Ectodermal cell (in vitro differentiated cells): ENCODE measurements around the gene IFNAR1.
"Not testable (repeated sequence)": the region's sequence is repeated elsewhere in the genome, so short reads cannot be mapped to it uniquely, and the experiment has no call there.

Experiments
- H3K27ac ChIP-seq: 2 replicates; pipeline ENCODE4 v1.7.0; 2013; ENCODE audit warnings: mild to moderate bottlenecking, low read depth, low read length; ENCODE audit not compliant: insufficient read depth, poor library complexity, severe bottlenecking
- H3K27me3 ChIP-seq: 2 replicates; pipeline ENCODE4 v1.7.0; 2013; ENCODE audit warnings: mild to moderate bottlenecking, low read length; ENCODE audit not compliant: insufficient read depth, control insufficient read depth, poor library complexity, severe bottlenecking
- H3K36me3 ChIP-seq: one replicate; pipeline ENCODE4 v1.7.0; 2013; ENCODE audit warnings: low read length; ENCODE audit not compliant: control insufficient read depth, insufficient read depth
- H3K4me1 ChIP-seq: one replicate; pipeline ENCODE4 v1.7.0; 2013; ENCODE audit warnings: low read length; ENCODE audit not compliant: control insufficient read depth, insufficient read depth
- H3K4me3 ChIP-seq: 2 replicates; pipeline ENCODE4 v1.7.0; 2013; ENCODE audit warnings: low read depth, low read length, control low read depth; ENCODE audit not compliant: insufficient read depth
- H3K9me3 ChIP-seq: 2 replicates; pipeline ENCODE4 v1.7.0; 2013; ENCODE audit warnings: mild to moderate bottlenecking, low read length, moderate library complexity; ENCODE audit not compliant: control insufficient read depth
- WGBS, 2 experiments: methylation state at CpG; one replicate each; pipeline ENCODE4 v1.1.7; 2013; ENCODE audit warnings: missing lambda C conversion rate in 2 of 2; 5-methylcytosine and 5-hydroxymethylcytosine counted together

The IFNAR1 gene

GRCh38 chr21:33372582-33372981 lies 47.8 kb downstream of the IFNAR1 start:
- Histone ChIP-seq H3K27ac (no peak overlapping the region), H3K4me3 (no peak overlapping the region), H3K4me1 (no peaks in the 10 kb centered on the region), H3K9me3 (no peaks in the 10 kb centered on the region), H3K36me3 (no peaks in the 10 kb centered on the region), H3K27me3 (no peaks in the 10 kb centered on the region)
- 91 to 94% methylated on average over 10 to 12 of the region's 12 CpGs for WGBS, 2 experiments

GRCh38 chr21:33373451-33373850 lies 48.7 kb downstream of the IFNAR1 start:
- H3K9me3 ChIP-seq = no peaks in the 10 kb centered on the region
- no peak overlapping the region for H3K4me3 ChIP-seq
- WGBS, 2 experiments = 86% methylated on average over 2 of the region's 2 CpGs
- no peaks in the 10 kb centered on the region for H3K4me1 ChIP-seq
- no peak overlapping the region for H3K27ac ChIP-seq
- no peaks in the 10 kb centered on the region for H3K27me3 ChIP-seq
- no peaks in the 10 kb centered on the region for H3K36me3 ChIP-seq

GRCh38 chr21:33374080-33374449 lies 49.3 kb downstream of the IFNAR1 start:
- H3K4me1 ChIP-seq = no peaks in the 10 kb centered on the region
- H3K36me3 ChIP-seq = no peaks in the 10 kb centered on the region
- H3K4me3 ChIP-seq = no peak overlapping the region
- no peaks in the 10 kb centered on the region for H3K9me3 ChIP-seq
- no peak overlapping the region for H3K27ac ChIP-seq
- no peaks in the 10 kb centered on the region for H3K27me3 ChIP-seq
- WGBS, 2 experiments = 79 to 95% methylated on average over 2 of the region's 2 CpGs

GRCh38 chr21:33374450-33375096 lies 49.8 kb downstream of the IFNAR1 start:
- Histone ChIP-seq H3K27me3 (no peaks in the 10 kb centered on the region), H3K9me3 (no peaks in the 10 kb centered on the region), H3K4me3 (no peak overlapping the region), H3K4me1 (no peaks in the 10 kb centered on the region), H3K36me3 (no peaks in the 10 kb centered on the region), H3K27ac (no peak overlapping the region)
- WGBS, 2 experiments = 50 to 70% methylated on average over 3 to 4 of the region's 4 CpGs

- WGBS, 2 experiments = 82 to 83% methylated on average over 5 of the region's 5 CpGs
- no peaks in the 10 kb centered on the region for H3K27me3 ChIP-seq
- H3K4me1 ChIP-seq = no peaks in the 10 kb centered on the region
- no peaks in the 10 kb centered on the region for H3K36me3 ChIP-seq
- no peak overlapping the region for H3K27ac ChIP-seq
- H3K9me3 ChIP-seq = no peaks in the 10 kb centered on the region
- no peak overlapping the region for H3K4me3 ChIP-seq
Measured at GRCh38 chr21:33375101-33375644, 50.4 kb downstream of the IFNAR1 start.

- Histone ChIP-seq H3K36me3 (no peaks in the 10 kb centered on the region), H3K9me3 (no peaks in the 10 kb centered on the region), H3K27me3 (no peaks in the 10 kb centered on the region), H3K4me3 (no peak overlapping the region), H3K4me1 (no peaks in the 10 kb centered on the region), H3K27ac (no peak overlapping the region)
- WGBS, 2 experiments = 88 to 89% methylated on average over 6 of the region's 6 CpGs
Measured at GRCh38 chr21:33377221-33377920, 52.6 kb downstream of the IFNAR1 start.

- Histone ChIP-seq H3K4me3 (no peak overlapping the region), H3K27me3 (no peaks in the 10 kb centered on the region), H3K36me3 (no peaks in the 10 kb centered on the region), H3K4me1 (no peaks in the 10 kb centered on the region), H3K9me3 (no peaks in the 10 kb centered on the region), H3K27ac (no peak overlapping the region)
- WGBS, 2 experiments = 90 to 92% methylated on average over 9 of the region's 9 CpGs
Measured at GRCh38 chr21:33378081-33378480, 53.3 kb downstream of the IFNAR1 start.

- H3K4me1 ChIP-seq, H3K27ac ChIP-seq, H3K27me3 ChIP-seq, H3K4me3 ChIP-seq, H3K9me3 ChIP-seq, H3K36me3 ChIP-seq: not testable (repeated sequence)
- 68 to 89% methylated on average over 1 of the region's 1 CpG for WGBS, 2 experiments
Measured at GRCh38 chr21:33379934-33380333, 55.2 kb downstream of the IFNAR1 start.

- no peak overlapping the region for H3K27ac ChIP-seq
- WGBS, 2 experiments = 73 to 80% methylated on average over 11 of the region's 11 CpGs
Measured at GRCh38 chr21:33380483-33380998, 55.8 kb downstream of the IFNAR1 start.

GRCh38 chr21:33381381-33381780 lies 56.6 kb downstream of the IFNAR1 start:
- H3K4me3 ChIP-seq, H3K27me3 ChIP-seq, H3K36me3 ChIP-seq, H3K27ac ChIP-seq, H3K9me3 ChIP-seq, H3K4me1 ChIP-seq: not testable (repeated sequence)
- WGBS, 2 experiments = 91 to 93% methylated on average over 6 of the region's 6 CpGs

More at GRCh38 chr21:33380483-33380998, 55.8 kb downstream of the IFNAR1 start:
- H3K27me3 ChIP-seq = no peaks in the 10 kb centered on the region
- no peaks in the 10 kb centered on the region for H3K9me3 ChIP-seq
- H3K4me1 ChIP-seq = no peaks in the 10 kb centered on the region
- no peak overlapping the region for H3K4me3 ChIP-seq
- no peaks in the 10 kb centered on the region for H3K36me3 ChIP-seq
